GM12878 (cell line): ENCODE results near the gene KRT6B. TPM values are rescaled to one million over a fixed set of nuclear protein-coding genes. Genes with fewer than 3 reads are reported as not detected.

Experiments
- BCLAF1 ChIP-seq: fragments of 450-650 bp; IDR thresholded peaks from 2 replicates; pipeline ENCODE4 v1.6.1; 2017; ENCODE audit warnings: antibody characterized with exemption, mild to moderate bottlenecking, moderate library complexity
- E4F1 ChIP-seq: fragments of 450-650 bp; IDR thresholded peaks from 2 replicates; pipeline ENCODE4 v1.6.1; 2018; ENCODE audit warnings: borderline replicate concordance, mild to moderate bottlenecking; ENCODE audit not compliant: partially characterized antibody
- EED ChIP-seq: sonication (generic); IDR thresholded peaks from 2 replicates; pipeline ENCODE4 v1.6.1; 2016; ENCODE audit warnings: antibody characterized with exemption, low read depth
- FOS ChIP-seq: IDR thresholded peaks from 3 replicates; pipeline ENCODE4 v1.6.1; 2011; ENCODE audit warnings: borderline replicate concordance; ENCODE audit not compliant: insufficient read length; ENCODE audit errors: extremely low read depth
- GABPA ChIP-seq: IDR thresholded peaks from 2 replicates; pipeline ENCODE4 v1.6.1; 2014; ENCODE audit warnings: antibody characterized with exemption, low read depth, mild to moderate bottlenecking, inconsistent platforms
- MAX ChIP-seq: IDR thresholded peaks from 2 replicates; pipeline ENCODE4 v1.6.1; 2012; ENCODE audit warnings: low read depth, low read length, improper control_type of control experiment
- RAD21 ChIP-seq: IDR thresholded peaks from 2 replicates; pipeline ENCODE4 v1.6.1; 2011; ENCODE audit warnings: mild to moderate bottlenecking, low read depth, low read length, moderate library complexity; ENCODE audit not compliant: insufficient read depth
- RUNX3 ChIP-seq: IDR thresholded peaks from 2 replicates; pipeline ENCODE4 v1.6.1; 2012; ENCODE audit warnings: low read length, inconsistent platforms
- polyA plus RNA-seq, 11 experiments: library from polyadenylated mRNA; depleted of rRNA in 4 of 11; unstranded in 6 of 11; stranded (reverse) in 5 of 11; fragments of >200 nt; fragmentation: Nextera tagmentation in 4 of 11; fragmentation: Illumina TruSeq in 1 of 11; extraction: Ambion mirVana in 4 of 11; extraction: Trizol in 1 of 11; gene quantifications; 1 replicate in 1 of 11; 2 replicates in 10 of 11; pipeline versions ENCODE4 v1.2.1 to v1.2.3, GENCODE V29; 2011 to 2016; ENCODE audit warnings: inconsistent platforms in 2 of 11, missing spikeins in 2 of 11, low read depth in 1 of 11
- total RNA-seq, 4 experiments: library from RNA; depleted of rRNA in 3 of 4; stranded (reverse); fragments of >200 nt in 3 of 4; fragmentation: Illumina TruSeq in 1 of 4; extraction: Trizol in 1 of 4; gene quantifications; 2 replicates each; pipeline versions ENCODE4 v1.2.1 to v1.2.3, GENCODE V29; 2013 to 2021

Gene KRT6B
- total and polyA plus RNA-seq, 10 of the 15 experiments (the other 5 are each of a cell fraction or from before 2014, with no cell fraction given): 0.07 TPM; not detected in 9

- TF ChIP-seq E4F1 (no peak), RAD21 (no peak), FOS (no peak), RUNX3 (no peak), MAX (no peak), EED (no peak), GABPA (no peak), BCLAF1 (no peak)
- TF ChIP-seq, all 136 proteins: peak for 0
Observed at GRCh38 chr12:52426034-52426433, 25.9 kb downstream of the KRT6B start (continued).
